CD14-positive monocyte (primary cell): Measurements from ENCODE around the gene IRX4. TPM values are rescaled to one million over a fixed set of nuclear protein-coding genes. Genes with fewer than 3 reads are reported as not detected.
A peak's percentile ranks its signal among the peaks of the same experiment; 100 is the strongest.

Source experiments
- DNase-seq, 3 donors: peaks; one replicate each; pipeline ENCODE4 v3.0.0-alpha.2; 2011 to 2022
- H2AFZ ChIP-seq: 2 replicates; pipeline ENCODE4 v1.6.0; 2012; ENCODE audit warnings: mild to moderate bottlenecking, low read depth, low read length, inconsistent platforms; ENCODE audit not compliant: insufficient read depth, poor library complexity, severe bottlenecking
- H3K27ac ChIP-seq, 2 donors: 1 replicate in 1 of 2; 2 replicates in 1 of 2; pipeline ENCODE4 v1.5.1; 2012 to 2013; ENCODE audit warnings: low read length in 2 of 2, control low read depth in 1 of 2, inconsistent platforms in 1 of 2, low read depth in 1 of 2, mild to moderate bottlenecking in 1 of 2
- H3K27me3 ChIP-seq, 2 donors: one replicate each; pipeline versions ENCODE4 v1.6.0 to v1.6.1; 2011 to 2013; ENCODE audit warnings: low read length in 2 of 2; ENCODE audit not compliant: control insufficient read depth in 2 of 2, insufficient read depth in 2 of 2
- H3K36me3 ChIP-seq, 2 donors: replicated peaks in 1 of 2; 1 replicate in 1 of 2; 2 replicates in 1 of 2; pipeline versions ENCODE4 v1.5.1 to v1.6.1; 2012 to 2013; ENCODE audit warnings: low read length in 2 of 2, control low read depth in 1 of 2, inconsistent platforms in 1 of 2, mild to moderate bottlenecking in 1 of 2; ENCODE audit not compliant: insufficient read depth in 2 of 2, control insufficient read depth in 1 of 2
- H3K4me1 ChIP-seq, 2 donors: 1 replicate in 1 of 2; 2 replicates in 1 of 2; pipeline versions ENCODE4 v1.5.1 to v1.6.1; 2012 to 2013; ENCODE audit warnings: low read length in 2 of 2, control low read depth in 1 of 2, inconsistent platforms in 1 of 2, mild to moderate bottlenecking in 1 of 2, moderate library complexity in 1 of 2; ENCODE audit not compliant: insufficient read depth in 2 of 2, control insufficient read depth in 1 of 2
- H3K4me2 ChIP-seq: replicated peaks from 2 replicates; pipeline ENCODE3; 2012; ENCODE audit warnings: low read length, moderate library complexity, mild to moderate bottlenecking; ENCODE audit not compliant: poor library complexity, severe bottlenecking; ENCODE audit errors: extremely low read depth
- H3K4me3 ChIP-seq, 3 experiments: fragments of 200-600 bp in 1 of 3; sonication (generic) in 1 of 3; replicated peaks in 1 of 3; 1 replicate in 2 of 3; 2 replicates in 1 of 3; pipeline ENCODE4 v1.5.1; 2011 to 2013; ENCODE audit warnings: low read length in 3 of 3, mild to moderate bottlenecking in 3 of 3, control low read depth in 2 of 3, low read depth in 2 of 3, inconsistent platforms in 1 of 3, moderate library complexity in 1 of 3
- H3K79me2 ChIP-seq: 2 replicates; pipeline ENCODE4 v1.6.0; 2012; ENCODE audit warnings: mild to moderate bottlenecking, control low read depth, inconsistent platforms, low read length, moderate library complexity; ENCODE audit not compliant: insufficient read depth
- H3K9ac ChIP-seq: 2 replicates; pipeline ENCODE4 v1.6.0; 2017; ENCODE audit warnings: low read length, mild to moderate bottlenecking; ENCODE audit not compliant: insufficient read depth, poor library complexity, severe bottlenecking
- H3K9me3 ChIP-seq, 2 donors: replicated peaks in 1 of 2; 1 replicate in 1 of 2; 2 replicates in 1 of 2; pipeline versions ENCODE4 v1.5.1 to v1.6.1; 2012 to 2013; ENCODE audit warnings: low read length in 2 of 2, control low read depth in 1 of 2; ENCODE audit not compliant: control insufficient read depth in 1 of 2, insufficient read depth in 1 of 2
- H4K20me1 ChIP-seq: 2 replicates; pipeline ENCODE4 v1.6.0; 2012; ENCODE audit warnings: mild to moderate bottlenecking, low read length, control low read depth, moderate library complexity; ENCODE audit not compliant: insufficient read depth
- H3K27ac Mint-ChIP-seq, 7 donors: one replicate each; pipeline ENCODE4 v1.8.0; 2020; ENCODE audit warnings: mild to moderate bottlenecking in 7 of 7, mixed read lengths in 7 of 7, moderate library complexity in 6 of 7, inconsistent platforms in 2 of 7
- H3K27me3 Mint-ChIP-seq, 3 donors: one replicate each; pipeline ENCODE4 v1.8.0; 2021 to 2022; ENCODE audit warnings: low read depth in 3 of 3, mild to moderate bottlenecking in 3 of 3, mixed read lengths in 3 of 3, moderate library complexity in 3 of 3, inconsistent platforms in 1 of 3
- H3K36me3 Mint-ChIP-seq, 2 donors: one replicate each; pipeline ENCODE4 v1.8.0; 2020; ENCODE audit warnings: mixed read lengths in 2 of 2, inconsistent platforms in 1 of 2, mild to moderate bottlenecking in 1 of 2
- H3K4me1 Mint-ChIP-seq: one replicate; pipeline ENCODE4 v1.8.0; 2020; ENCODE audit warnings: mild to moderate bottlenecking, mixed read lengths
- H3K4me3 Mint-ChIP-seq, 2 donors: one replicate each; pipeline ENCODE4 v1.8.0; 2020; ENCODE audit warnings: mild to moderate bottlenecking in 2 of 2, mixed read lengths in 2 of 2, moderate library complexity in 1 of 2
- H3K9me3 Mint-ChIP-seq, 7 donors: one replicate each; pipeline ENCODE4 v1.8.0; 2020 to 2022; ENCODE audit warnings: mixed read lengths in 7 of 7, mild to moderate bottlenecking in 6 of 7, moderate library complexity in 6 of 7, inconsistent platforms in 2 of 7
- CTCF ChIP-seq: fragments of 200-600 bp; IDR thresholded peaks from one replicate; pipeline ENCODE4 v1.8.0; 2022; ENCODE audit warnings: antibody characterized with exemption, mild to moderate bottlenecking
- WGBS: methylation state at CpG from one replicate; pipeline ENCODE4 v1.1.5; 2013; ENCODE audit warnings: missing lambda C conversion rate; ENCODE audit not compliant: insufficient coverage; 5-methylcytosine and 5-hydroxymethylcytosine counted together
- intact Hi-C, 2 donors: fragments of 100-400 bp; cut with micrococcal nuclease; formaldehyde crosslinking; loops; one replicate each; pipeline versions ENCODE4 v1.15.0 to v1.15.1; 2023
- polyA plus RNA-seq, 3 donors: library from polyadenylated mRNA; depleted of rRNA in 1 of 3; unstranded in 2 of 3; stranded (reverse) in 1 of 3; fragments of 300-500 nt in 2 of 3; fragments of >200 nt in 1 of 3; fragmentation: Illumina TruSeq in 2 of 3; gene quantifications; 1 replicate in 2 of 3; 2 replicates in 1 of 3; pipeline ENCODE4 v1.2.3, GENCODE V29; 2012 to 2021

IRX4 gene
- polyA plus RNA-seq, 3 donors: not detected

GRCh38 chr5:1840071-1840547 is 42.6 kb downstream of the IRX4 start:
- H3K79me2 ChIP-seq: no peaks in the 10 kb centered on the region
- no peaks in the 10 kb centered on the region for H3K27me3 ChIP-seq
- H3K4me1 ChIP-seq: no peaks in the 10 kb centered on the region
- H3K4me3 ChIP-seq: no peak overlapping the region
- Mint-ChIP-seq H3K27ac (peak overlapping the region in 1 of 7 donors; percentile 23), H3K9me3 (no peaks in the 10 kb centered on the region), H3K36me3 (no peaks in the 10 kb centered on the region), H3K27me3 (peaks cover 13 to 23% (median 13%) of the 10 kb centered on the region in 3 donors), H3K4me3 (no peak overlapping the region), H3K4me1 (no peaks in the 10 kb centered on the region)
- intact Hi-C loops: no loop called here
- WGBS: 84% methylated on average over 19 of the region's 20 CpGs
- no peaks in the 10 kb centered on the region for H3K9me3 ChIP-seq
- H3K27ac ChIP-seq: no peak overlapping the region
- no peak overlapping the region for H2AFZ ChIP-seq
- no peak for DNase-seq
- H3K36me3 ChIP-seq: no peaks in the 10 kb centered on the region
- no peak for TF ChIP-seq CTCF
- no peak overlapping the region for H3K9ac ChIP-seq
- H4K20me1 ChIP-seq: no peaks in the 10 kb centered on the region
- no peak overlapping the region for H3K4me2 ChIP-seq

GRCh38 chr5:1838013-1838412 is 44.7 kb downstream of the IRX4 start:
- Histone ChIP-seq H3K4me1 (no peaks in the 10 kb centered on the region), H3K4me3 (no peak overlapping the region), H3K9ac (no peak overlapping the region), H3K27me3 (no peaks in the 10 kb centered on the region), H3K27ac (no peak overlapping the region), H2AFZ (no peak overlapping the region), H3K36me3 (no peaks in the 10 kb centered on the region), H3K79me2 (no peaks in the 10 kb centered on the region), H4K20me1 (no peaks in the 10 kb centered on the region), H3K9me3 (no peaks in the 10 kb centered on the region), H3K4me2 (no peak overlapping the region)
- Mint-ChIP-seq H3K27ac (no peak overlapping the region), H3K4me1 (no peaks in the 10 kb centered on the region), H3K9me3 (no peaks in the 10 kb centered on the region), H3K27me3 (peaks cover 14 to 34% (median 16%) of the 10 kb centered on the region in 3 donors), H3K4me3 (no peak overlapping the region), H3K36me3 (no peaks in the 10 kb centered on the region)
- no peak for TF ChIP-seq CTCF
- intact Hi-C loops: no loop called here
- WGBS: 100% methylated on average over 5 of the region's 9 CpGs
- DNase-seq: no peak
